GM12878 (cell line): ENCODE results near the gene SCAANT1. TPM values are rescaled to one million over a fixed set of nuclear protein-coding genes. Genes with fewer than 3 reads are reported as not detected.

Experiments
- ATAC-seq: fragments of 200-7000 bp; cut with Tn5 transposase; 3 replicates; pipeline ENCODE4 v1.9.1; 2020; ENCODE audit warnings: mild to moderate bottlenecking, moderate library complexity
- BruUV-seq: library from RNA; stranded (reverse); fragments of 400-500 nt; replicated peaks from 2 replicates; lab custom pipeline; 2021; lab: Mats Ljungman, UMichigan
- CTCF ChIA-PET: fragments of 300-600 bp; sonication (Branson Sonifier 250); formaldehyde crosslinking; extraction: SDS; loops from one replicate; lab custom pipeline; 2021; ENCODE audit warnings: inconsistent platforms; lab: Yijun Ruan, JAX
- POLR2A ChIA-PET: fragments of 350-600 bp; formaldehyde crosslinking; extraction: SDS; loops from one replicate; lab custom pipeline; 2021; ENCODE audit warnings: inconsistent platforms; lab: Charles Lee
- RAD21 ChIA-PET: fragments of 300-600 bp; sonication (Branson Sonifier 250); formaldehyde crosslinking; loops from one replicate; lab custom pipeline; 2023; ENCODE audit warnings: antibody characterized with exemption; ENCODE audit not compliant: unreplicated experiment; lab: Charles Lee
- SMC1A ChIA-PET: fragments of 300-600 bp; sonication (Branson Sonifier 250); formaldehyde crosslinking; loops from one replicate; lab custom pipeline; 2023; ENCODE audit not compliant: unreplicated experiment, uncharacterized antibody; lab: Charles Lee
- DNase-seq: peaks from one replicate; pipeline ENCODE4 v3.0.0-alpha.2; 2011; ENCODE audit warnings: low read depth, low spot score
- FAIRE-seq: peaks from 3 replicates; lab custom pipeline; 2011; peaks lifted over from hg19 to GRCh38; lab: Jason Lieb, UNC
- H2AFZ ChIP-seq: 2 replicates; pipeline ENCODE4 v1.6.0; 2011; ENCODE audit warnings: low read depth, low read length, control low read depth; ENCODE audit not compliant: control insufficient read depth
- H3K27ac ChIP-seq: 2 replicates; pipeline ENCODE4 v1.5.1; 2011; ENCODE audit warnings: control low read depth; ENCODE audit not compliant: control insufficient read depth, insufficient read depth
- H3K27me3 ChIP-seq, 2 experiments: replicated peaks in 1 of 2; 2 replicates each; pipeline versions ENCODE4 v1.6.0 to v1.6.1; 2011; ENCODE audit warnings: low read length in 1 of 2; ENCODE audit not compliant: control insufficient read depth in 2 of 2, insufficient read depth in 2 of 2
- H3K36me3 ChIP-seq, 2 experiments: 2 replicates each; pipeline ENCODE4 v1.5.1; 2011; ENCODE audit warnings: low read length in 1 of 2; ENCODE audit not compliant: control insufficient read depth in 2 of 2, insufficient read depth in 2 of 2
- H3K4me1 ChIP-seq: 2 replicates; pipeline ENCODE4 v1.6.1; 2011; ENCODE audit warnings: mild to moderate bottlenecking, low read length, moderate library complexity, mixed read lengths; ENCODE audit not compliant: control insufficient read depth, insufficient read depth
- H3K4me2 ChIP-seq: 2 replicates; pipeline ENCODE4 v1.6.0; 2011; ENCODE audit warnings: control low read depth; ENCODE audit not compliant: control insufficient read depth, insufficient read depth
- H3K4me3 ChIP-seq: fragments of 200-600 bp; sonication (generic); 2 replicates; pipeline ENCODE4 v1.5.1; 2016
- H3K79me2 ChIP-seq: 2 replicates; pipeline ENCODE4 v1.6.0; 2011; ENCODE audit warnings: low read length; ENCODE audit not compliant: control insufficient read depth, insufficient read depth
- H3K9ac ChIP-seq: 2 replicates; pipeline ENCODE4 v1.8.0; 2011; ENCODE audit warnings: low read length, control low read depth, mixed read lengths; ENCODE audit not compliant: control insufficient read depth, insufficient read depth
- H3K9me3 ChIP-seq: replicated peaks from 3 replicates; pipeline ENCODE4 v1.5.1; 2011; ENCODE audit warnings: mild to moderate bottlenecking, low read length; ENCODE audit not compliant: control insufficient read depth, insufficient read depth
- H4K20me1 ChIP-seq: 2 replicates; pipeline ENCODE4 v1.6.0; 2011; ENCODE audit not compliant: control insufficient read depth, insufficient read depth
- CUX1 ChIP-seq: IDR thresholded peaks from 2 replicates; pipeline ENCODE4 v1.6.1; 2012; ENCODE audit warnings: improper control_type of control experiment, low read depth, low read length; ENCODE audit not compliant: insufficient replicate concordance
- EP300 ChIP-seq, 2 experiments: fragments of 150-350 bp in 1 of 2; IDR thresholded peaks; 2 replicates each; pipeline ENCODE4 v1.6.1; 2011 to 2012; ENCODE audit warnings: low read depth in 2 of 2, low read length in 2 of 2, borderline replicate concordance in 1 of 2, improper control_type of control experiment in 1 of 2, inconsistent platforms in 1 of 2; ENCODE audit not compliant: control insufficient read depth in 1 of 2
- FOXM1 ChIP-seq: IDR thresholded peaks from 2 replicates; pipeline ENCODE4 v1.6.1; 2012; ENCODE audit warnings: low read depth, mild to moderate bottlenecking, inconsistent platforms, low read length, moderate library complexity
- GATAD2B ChIP-seq: fragments of 450-650 bp; conservative IDR thresholded peaks from 2 replicates; pipeline ENCODE4 v1.6.1; 2017; ENCODE audit warnings: low read depth, mild to moderate bottlenecking, moderate library complexity
- JUNB ChIP-seq: IDR thresholded peaks from 2 replicates; pipeline ENCODE4 v1.6.1; 2016; ENCODE audit warnings: antibody characterized with exemption, mild to moderate bottlenecking
- MLLT1 ChIP-seq: fragments of 450-650 bp; IDR thresholded peaks from 2 replicates; pipeline ENCODE4 v1.6.1; 2016; ENCODE audit warnings: mild to moderate bottlenecking
- MTA2 ChIP-seq: fragments of 450-650 bp; IDR thresholded peaks from 2 replicates; pipeline ENCODE4 v1.6.1; 2016; ENCODE audit warnings: low read depth, mild to moderate bottlenecking, moderate library complexity
- PAX5 ChIP-seq: IDR thresholded peaks from 2 replicates; pipeline ENCODE4 v1.6.1; 2011; ENCODE audit warnings: low read depth, low read length, borderline replicate concordance
- RELB ChIP-seq: fragments of 450-650 bp; IDR thresholded peaks from 2 replicates; pipeline ENCODE4 v1.6.1; 2017; ENCODE audit warnings: low read depth, mild to moderate bottlenecking, moderate library complexity
- RUNX3 ChIP-seq: IDR thresholded peaks from 2 replicates; pipeline ENCODE4 v1.6.1; 2012; ENCODE audit warnings: low read length, inconsistent platforms
- SPI1 ChIP-seq: IDR thresholded peaks from 2 replicates; pipeline ENCODE4 v1.6.1; 2011; ENCODE audit warnings: low read depth, mild to moderate bottlenecking, low read length, moderate library complexity, borderline replicate concordance; ENCODE audit not compliant: insufficient read depth
- ZNF384 ChIP-seq: IDR thresholded peaks from 2 replicates; pipeline ENCODE4 v1.6.1; 2012; ENCODE audit warnings: low read depth, mild to moderate bottlenecking, low read length, improper control_type of control experiment, borderline replicate concordance
- WGBS: methylation state at CpG from one replicate; pipeline ENCODE4 v1.1.6; 2016; ENCODE audit warnings: low lambda C conversion rate; ENCODE audit not compliant: insufficient replicate concordance, insufficient coverage; ENCODE audit errors: missing lambda C conversion rate; 5-methylcytosine and 5-hydroxymethylcytosine counted together
- in situ Hi-C: fragments of 300-500 bp; cut with MboI; formaldehyde crosslinking; loops from 9 replicates; pipeline ENCODE4 v1.14.3; 2018; ENCODE audit warnings: mixed read lengths
- intact Hi-C: fragments of 100-400 bp; cut with micrococcal nuclease; formaldehyde crosslinking; loops from one replicate; pipeline ENCODE4 v1.14.2; 2022; ENCODE audit not compliant: unreplicated experiment
- polyA plus RNA-seq, 11 experiments: library from polyadenylated mRNA; depleted of rRNA in 4 of 11; unstranded in 6 of 11; stranded (reverse) in 5 of 11; fragments of >200 nt; fragmentation: Nextera tagmentation in 4 of 11; fragmentation: Illumina TruSeq in 1 of 11; extraction: Ambion mirVana in 4 of 11; extraction: Trizol in 1 of 11; gene quantifications; 1 replicate in 1 of 11; 2 replicates in 10 of 11; pipeline versions ENCODE4 v1.2.1 to v1.2.3, GENCODE V29; 2011 to 2016; ENCODE audit warnings: inconsistent platforms in 2 of 11, missing spikeins in 2 of 11, low read depth in 1 of 11
- total RNA-seq, 4 experiments: library from RNA; depleted of rRNA in 3 of 4; stranded (reverse); fragments of >200 nt in 3 of 4; fragmentation: Illumina TruSeq in 1 of 4; extraction: Trizol in 1 of 4; gene quantifications; 2 replicates each; pipeline versions ENCODE4 v1.2.1 to v1.2.3, GENCODE V29; 2013 to 2021

Gene SCAANT1
- total and polyA plus RNA-seq, 10 of the 15 experiments (the other 5 are each of a cell fraction or from before 2014, with no cell fraction given) = 0.60 to 1.7 (median 0.95) TPM; not detected in 6

- no TSS peak for BruUV-seq
- Histone ChIP-seq H3K4me3 (no peak overlapping the region), H3K4me1 (peaks cover 48% of the 10 kb centered on the region), H3K4me2 (peak overlapping the region; percentile 62), H3K9ac (no peak overlapping the region), H2AFZ (no peak overlapping the region), H3K79me2 (peaks cover 25% of the 10 kb centered on the region), H3K9me3 (no peaks in the 10 kb centered on the region), H3K27ac (no peak overlapping the region), H3K36me3 (no peaks in the 10 kb centered on the region; a peak in 2 of 4 replicates), H4K20me1 (no peaks in the 10 kb centered on the region; the same call in 1 of the 2 replicates), H3K27me3 (no peaks in the 10 kb centered on the region)
- WGBS = 54% methylated on average over 6 of the region's 6 CpGs
- ChIA-PET CTCF (interaction anchor here (1.0 kb wide), 1 partner anchor 89 kb away, joined by 3 read pairs; the partner anchor contains the start of gene PSMD6), SMC1A (interaction anchor here (0.6 to 1.3 kb wide), 9 partner anchors 10 to 96 kb away, joined by 3 to 6 read pairs (median 4); no protein-coding TSS in a partner anchor), POLR2A (interaction anchor here (0.7 to 1.2 kb wide), 2 partner anchors 12 to 1858 kb away, joined by 3 read pairs; no protein-coding TSS in a partner anchor), RAD21 (interaction anchor here (1.0 to 1.2 kb wide), 2 partner anchors 24 to 68 kb away, joined by 3 read pairs; no protein-coding TSS in a partner anchor)
- FAIRE-seq (no peak), ATAC-seq (peak; percentile 39), DNase-seq (no peak)
- intact Hi-C loops (no loop called here), in situ Hi-C loops (no loop called here)
- TF ChIP-seq GATAD2B (no peak), RUNX3 (peak; percentile 69), EP300 (IDR thresholded peaks at IDR 0.05; ENCODE audit: borderline replicate concordance in 1 of 2, control insufficient read depth in 1 of 2, low read depth in 2 of 2, low read length in 2 of 2) (no peak), PAX5 (no peak), FOXM1 (no peak), SPI1 (0 out of 2 replicates have a peak, but pooled peaks have one; percentile 11), RELB (no peak), MTA2 (peak; percentile 21; the same call in 1 of the 2 replicates), JUNB (no peak), ZNF384 (no peak), CUX1 (no peak), MLLT1 (no peak)
These were observed 22.1 kb upstream of the SCAANT1 start for GRCh38 chr3:63934041-63934866.
